Measurements from ENCODE around the gene CMTM7.
"Not testable (repeated sequence)": the region's sequence is repeated elsewhere in the genome, so short reads cannot be mapped to it uniquely, and the experiment has no call there.

Gene CMTM7

DNA sequence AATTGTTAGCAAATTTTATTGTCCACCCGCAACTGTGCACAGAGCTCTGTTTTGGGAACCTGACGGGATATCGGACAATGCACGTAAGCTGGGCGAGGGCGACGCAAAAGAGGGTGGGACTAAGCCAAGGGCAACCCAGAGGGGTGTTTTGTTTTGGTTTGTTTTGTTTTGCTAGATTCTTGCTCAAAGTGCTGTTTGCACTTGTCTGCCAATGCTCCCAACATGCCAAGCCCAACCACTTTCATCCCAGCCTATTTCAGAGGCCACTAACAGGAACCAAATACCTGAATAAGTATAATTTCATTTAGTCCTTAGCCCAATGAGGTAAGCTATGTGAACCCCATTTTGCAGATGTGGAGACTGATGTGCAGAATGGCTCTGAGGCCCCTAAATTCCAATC is 9.7 kb upstream of the CMTM7 start:
- no peak for DNase-seq

DNA sequence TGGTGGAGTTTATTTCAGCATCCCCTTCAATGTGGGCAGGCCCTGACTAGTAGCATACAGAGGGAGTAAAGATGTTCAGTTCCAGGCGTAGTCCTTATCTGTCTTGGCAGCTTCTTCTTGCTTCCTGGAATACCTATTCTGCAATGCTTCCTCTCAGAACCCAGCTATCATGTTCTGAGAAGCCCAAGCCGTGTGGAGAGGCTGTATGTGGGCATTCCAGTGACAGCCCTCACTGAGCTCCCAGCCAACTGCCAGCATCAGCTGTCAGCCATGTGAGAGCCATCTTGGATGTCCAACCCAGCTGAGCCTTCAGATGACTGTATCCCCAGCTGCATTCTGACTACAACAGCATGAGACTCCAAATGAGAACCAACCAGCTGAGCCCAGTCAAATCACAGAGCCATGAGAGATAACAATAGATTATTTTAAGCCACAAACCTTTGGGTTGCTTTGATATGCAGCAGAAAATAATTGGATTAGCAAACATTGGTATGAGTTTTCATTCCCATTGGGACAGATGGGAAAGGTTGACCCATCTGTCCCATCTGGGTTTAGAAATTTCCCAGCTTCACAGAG is 8.4 kb upstream of the CMTM7 start:
- no peak for DNase-seq

DNA sequence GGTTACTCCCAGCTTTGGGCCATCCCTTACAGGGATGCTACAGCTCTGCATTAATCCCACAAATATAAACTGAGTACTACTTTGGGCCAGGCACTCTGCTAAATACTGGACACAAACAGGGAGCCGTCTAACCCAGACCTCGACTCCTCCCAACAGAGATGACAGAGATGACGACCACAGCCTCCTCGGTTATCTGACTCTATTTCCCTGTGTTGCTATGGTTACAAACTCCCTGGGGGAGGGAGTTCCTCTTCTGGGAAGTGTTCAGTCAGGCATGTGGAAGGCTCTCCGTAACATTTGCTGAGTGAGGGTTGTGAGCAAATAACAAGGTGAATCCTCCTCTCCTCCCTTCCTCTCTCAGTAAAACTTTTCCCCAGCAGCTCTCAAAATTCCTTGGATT is 6.7 kb upstream of the CMTM7 start:
- no peak for DNase-seq

DNA sequence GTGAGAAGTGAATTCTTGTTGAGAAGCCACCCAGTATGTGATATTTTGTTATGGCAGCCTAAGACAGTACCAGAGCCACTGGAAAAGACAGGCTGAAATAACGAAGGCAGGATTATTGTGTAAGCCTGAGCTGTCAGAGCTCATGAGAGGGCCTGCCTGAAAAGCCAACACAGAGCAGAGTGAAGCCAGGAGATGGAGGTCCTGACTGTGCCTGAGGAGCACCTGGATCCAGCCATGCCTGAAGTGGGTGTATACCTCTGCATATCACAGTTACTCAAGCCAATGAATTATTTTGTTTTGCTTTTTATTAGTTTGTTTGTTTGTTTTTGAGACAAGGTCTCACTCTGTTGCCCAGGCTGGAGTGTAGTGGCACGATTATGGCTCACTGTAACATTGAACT is 4.1 kb upstream of the CMTM7 start:
- no peak for DNase-seq

GRCh38 chr3:32389577-32389976 is 2.1 kb upstream of the CMTM7 start:
- not testable (repeated sequence) for DNase-seq

- no peak for DNase-seq
These were observed 1.1 kb downstream of the CMTM7 start for GRCh38 chr3:32392536-32393302.

- no peak for DNase-seq
These were observed 3.8 kb downstream of the CMTM7 start for GRCh38 chr3:32395496-32395895.

DNA sequence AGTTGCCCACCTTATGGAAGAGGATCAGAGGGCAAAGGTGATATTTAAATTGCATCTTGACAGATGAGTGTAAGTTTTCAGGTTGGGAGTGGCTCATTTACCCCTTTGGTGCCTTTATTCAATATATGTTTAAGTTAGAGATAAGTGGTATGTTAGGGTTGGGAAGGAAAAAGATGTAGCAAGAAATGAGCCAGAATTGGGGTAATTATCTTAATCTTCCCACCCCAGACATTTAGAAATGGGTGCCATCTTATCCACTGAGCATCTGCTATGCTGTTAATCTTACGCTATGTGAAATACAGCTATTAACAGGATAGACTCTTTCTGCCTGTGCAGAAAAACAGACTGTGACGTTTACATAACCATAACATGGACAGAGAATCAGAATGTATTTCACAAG is 6.3 kb downstream of the CMTM7 start:
- no peak for DNase-seq

- peak in 1 of 56 donors; percentile 16 for DNase-seq
These were observed 6.9 kb downstream of the CMTM7 start for GRCh38 chr3:32398531-32398930.

GRCh38 chr3:32399030-32399620 is 7.5 kb downstream of the CMTM7 start:
- no peak for DNase-seq

DNA sequence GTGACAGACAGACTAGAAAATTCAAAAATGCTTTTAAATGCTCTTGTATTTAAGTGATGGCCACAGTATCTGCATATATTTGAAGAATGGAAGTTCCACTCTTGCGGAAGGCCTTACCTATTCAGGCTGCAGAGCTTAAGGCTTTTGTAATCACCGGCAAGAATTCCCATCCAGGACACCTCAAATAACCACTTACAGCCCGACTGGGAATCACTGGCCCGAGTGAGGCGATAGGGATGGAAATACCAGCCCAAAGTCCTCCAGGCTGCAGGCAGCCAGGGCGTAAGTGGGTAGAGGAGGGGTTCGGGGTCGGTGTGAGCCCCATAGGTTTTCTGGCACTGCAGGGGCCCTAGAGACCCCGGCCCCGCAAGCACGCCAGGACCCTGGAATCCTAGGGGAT is 9.5 kb downstream of the CMTM7 start:
- DNase-seq = no peak

GRCh38 chr3:32401556-32402081 is 10.0 kb downstream of the CMTM7 start:
- DNase-seq = peak in 52 of 56 donors; percentile 12 to 82 (median 51)

GRCh38 chr3:32403663-32404062 is 12.0 kb downstream of the CMTM7 start:
- DNase-seq = no peak

- no peak for DNase-seq
These were observed 13.1 kb downstream of the CMTM7 start for GRCh38 chr3:32404714-32405113.

GRCh38 chr3:32405155-32405554 is 13.5 kb downstream of the CMTM7 start:
- DNase-seq = no peak

- DNase-seq = no peak
These were observed 14.2 kb downstream of the CMTM7 start for GRCh38 chr3:32405711-32406323.

GRCh38 chr3:32406486-32407408 is 15.1 kb downstream of the CMTM7 start:
- no peak for DNase-seq

- DNase-seq = no peak
These were observed 19.0 kb downstream of the CMTM7 start for GRCh38 chr3:32410367-32411246.

GRCh38 chr3:32411442-32411841 is 19.8 kb downstream of the CMTM7 start:
- DNase-seq = no peak

DNA sequence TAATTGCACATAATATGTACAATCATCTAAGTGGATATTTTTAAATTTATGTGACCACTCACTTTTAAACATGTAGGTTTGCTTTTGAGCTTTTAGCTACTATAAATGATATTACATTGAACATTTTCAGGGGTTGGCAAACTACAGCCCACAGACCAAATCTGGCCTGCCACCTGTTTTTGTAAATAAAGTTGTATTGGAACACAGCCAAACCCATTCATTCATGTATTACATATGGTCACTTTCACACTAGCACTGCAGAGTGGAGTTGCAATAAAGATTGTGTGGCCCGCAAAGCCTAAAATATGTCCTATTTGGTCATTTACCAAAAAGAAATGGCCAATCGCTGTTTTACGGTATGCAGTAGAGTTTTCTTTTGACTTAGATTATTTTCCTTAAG is 21.2 kb downstream of the CMTM7 start:
- no peak for DNase-seq

All from nucleus accumbens (tissue), 56 donors.